T-cell (primary cell): Measurements from ENCODE around the gene RPL18. TPM values are rescaled to one million over a fixed set of nuclear protein-coding genes. Genes with fewer than 3 reads are reported as not detected.

ENCODE experiments used
- ATAC-seq, 4 experiments: fragments of 200-7000 bp in 3 of 4; fragments of 150-1000 bp in 1 of 4; cut with Tn5 transposase; replicated peaks in 1 of 4; 1 replicate in 3 of 4; 2 replicates in 1 of 4; pipeline ENCODE4 v1.10.0; 2021; ENCODE audit warnings: moderate library complexity in 3 of 4, mild to moderate bottlenecking in 2 of 4, moderate number of reproducible peaks in 1 of 4
- CTCF ChIA-PET, 2 donors: fragments of 300-600 bp; sonication (Branson Sonifier 250); formaldehyde crosslinking; loops; one replicate each; lab custom pipeline; 2022; ENCODE audit warnings: antibody characterized with exemption in 2 of 2; lab: Charles Lee
- POLR2A ChIA-PET, 2 donors: fragments of 300-600 bp; sonication (Branson Sonifier 250); formaldehyde crosslinking; loops; one replicate each; lab custom pipeline; 2022; ENCODE audit warnings: antibody characterized with exemption in 2 of 2; lab: Charles Lee
- DNase-seq, 35 experiments: peaks; one replicate each; pipeline versions ENCODE4 v3.0.0 to v3.0.0-alpha.2; 2013 to 2023
- H3K27ac ChIP-seq: one replicate; pipeline ENCODE4 v1.5.1; 2013; ENCODE audit warnings: low read length
- H3K27me3 ChIP-seq, 2 experiments: replicated peaks in 1 of 2; 1 replicate in 1 of 2; 2 replicates in 1 of 2; pipeline versions ENCODE4 v1.6.1 to v1.7.0; 2013; ENCODE audit warnings: low read length in 1 of 2, mixed read lengths in 1 of 2; ENCODE audit not compliant: control insufficient read depth in 2 of 2, insufficient read depth in 2 of 2; ENCODE audit errors: extremely low read depth in 1 of 2
- H3K36me3 ChIP-seq, 2 donors: 1 replicate in 1 of 2; 2 replicates in 1 of 2; pipeline versions ENCODE4 v1.6.1 to v1.7.0; 2013; ENCODE audit warnings: low read length in 1 of 2; ENCODE audit not compliant: control insufficient read depth in 2 of 2, insufficient read depth in 1 of 2; ENCODE audit errors: extremely low read depth in 1 of 2
- H3K4me1 ChIP-seq, 2 experiments: 1 replicate in 1 of 2; 2 replicates in 1 of 2; pipeline versions ENCODE4 v1.6.1 to v1.7.0; 2013; ENCODE audit warnings: low read length in 2 of 2, mixed read lengths in 1 of 2; ENCODE audit not compliant: insufficient read depth in 2 of 2, control insufficient read depth in 1 of 2; ENCODE audit errors: extremely low read depth in 1 of 2
- H3K4me3 ChIP-seq, 2 donors: 1 replicate in 1 of 2; 2 replicates in 1 of 2; pipeline versions ENCODE4 v1.5.1 to v1.7.0; 2013; ENCODE audit warnings: mild to moderate bottlenecking in 2 of 2, low read length in 1 of 2, moderate library complexity in 1 of 2; ENCODE audit not compliant: control insufficient read depth in 1 of 2; ENCODE audit errors: extremely low read depth in 1 of 2
- H3K9me3 ChIP-seq: 2 replicates; pipeline ENCODE4 v1.7.0; 2013
- H3K27ac Mint-ChIP-seq, 2 donors: one replicate each; pipeline ENCODE4 v1.8.0; 2020 to 2021; ENCODE audit warnings: mild to moderate bottlenecking in 2 of 2, mixed read lengths in 2 of 2
- H3K27me3 Mint-ChIP-seq, 2 donors: one replicate each; pipeline ENCODE4 v1.8.0; 2021 to 2022; ENCODE audit warnings: mixed read lengths in 2 of 2
- H3K36me3 Mint-ChIP-seq: one replicate; pipeline ENCODE4 v1.8.0; 2021; ENCODE audit warnings: mixed read lengths
- H3K4me1 Mint-ChIP-seq, 3 donors: one replicate each; pipeline ENCODE4 v1.8.0; 2020 to 2022; ENCODE audit warnings: mixed read lengths in 3 of 3, mild to moderate bottlenecking in 1 of 3
- H3K4me3 Mint-ChIP-seq, 3 donors: one replicate each; pipeline ENCODE4 v1.8.0; 2020 to 2022; ENCODE audit warnings: mild to moderate bottlenecking in 3 of 3, mixed read lengths in 3 of 3, moderate library complexity in 3 of 3
- H3K9me3 Mint-ChIP-seq, 3 donors: one replicate each; pipeline ENCODE4 v1.8.0; 2020 to 2022; ENCODE audit warnings: mixed read lengths in 3 of 3
- WGBS: methylation state at CpG from one replicate; pipeline ENCODE4 v1.1.5; 2013; ENCODE audit warnings: missing lambda C conversion rate; ENCODE audit not compliant: insufficient coverage; 5-methylcytosine and 5-hydroxymethylcytosine counted together
- total RNA-seq, 35 experiments: library from RNA in 6 of 35; stranded (reverse) in 6 of 35; fragments of 120-200 nt in 1 of 35; gene quantifications; one replicate each; pipeline versions ENCODE4 v1.2.1 to v1.2.4 and lab custom pipeline; 2013 to 2026

Gene RPL18
- total RNA-seq, 5 donors from 2014 or later (not counting 1 experiment from before 2014, with no cell fraction given) = 2,370 to 2,784 (median 2,662) TPM

DNA sequence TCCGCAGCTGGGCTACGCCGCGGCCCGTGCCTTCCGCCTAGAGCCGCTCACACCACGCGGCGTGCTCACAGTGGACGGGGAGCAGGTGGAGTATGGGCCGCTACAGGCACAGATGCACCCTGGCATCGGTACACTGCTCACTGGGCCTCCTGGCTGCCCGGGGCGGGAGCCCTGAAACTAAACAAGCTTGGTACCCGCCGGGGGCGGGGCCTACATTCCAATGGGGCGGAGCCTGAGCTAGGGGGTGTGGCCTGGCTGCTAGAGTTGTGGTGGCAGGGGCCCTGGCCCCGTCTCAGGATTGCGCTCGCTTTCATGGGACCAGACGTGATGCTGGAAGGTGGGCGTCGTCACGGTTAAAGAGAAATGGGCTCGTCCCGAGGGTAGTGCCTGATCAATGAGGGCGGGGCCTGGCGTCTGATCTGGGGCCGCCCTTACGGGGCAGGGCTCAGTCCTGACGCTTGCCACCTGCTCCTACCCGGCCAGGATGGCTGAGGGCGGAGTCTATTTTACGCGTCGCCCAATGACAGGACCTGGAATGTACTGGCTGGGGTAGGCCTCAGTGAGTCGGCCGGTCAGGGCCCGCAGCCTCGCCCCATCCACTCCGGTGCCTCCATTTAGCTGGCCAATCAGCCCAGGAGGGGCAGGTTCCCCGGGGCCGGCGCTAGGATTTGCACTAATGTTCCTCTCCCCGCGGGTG is 10.8 kb upstream of the RPL18 start:
- 89% methylated on average over 48 of the region's 48 CpGs for WGBS
- no peak overlapping the region for H3K27ac ChIP-seq
- CTCF ChIA-PET = no interaction called here
- Mint-ChIP-seq H3K27ac (no peak overlapping the region), H3K4me1 (peaks cover 35 to 53% (median 50%) of the 10 kb centered on the region in 3 donors), H3K4me3 (no peak overlapping the region), H3K27me3 (no peaks in the 10 kb centered on the region), H3K36me3 (peaks cover 10% of the 10 kb centered on the region), H3K9me3 (no peaks in the 10 kb centered on the region)
- H3K4me1 ChIP-seq = peaks cover 17 to 63% of the 10 kb centered on the region in 2 experiments
- POLR2A ChIA-PET = no interaction called here
- H3K27me3 ChIP-seq = no peaks in the 10 kb centered on the region
- H3K4me3 ChIP-seq = no peak overlapping the region
- H3K36me3 ChIP-seq = peaks cover 26 to 45% of the 10 kb centered on the region in 2 donors
- ATAC-seq (no peak), DNase-seq (no peak)
- no peaks in the 10 kb centered on the region for H3K9me3 ChIP-seq

DNA sequence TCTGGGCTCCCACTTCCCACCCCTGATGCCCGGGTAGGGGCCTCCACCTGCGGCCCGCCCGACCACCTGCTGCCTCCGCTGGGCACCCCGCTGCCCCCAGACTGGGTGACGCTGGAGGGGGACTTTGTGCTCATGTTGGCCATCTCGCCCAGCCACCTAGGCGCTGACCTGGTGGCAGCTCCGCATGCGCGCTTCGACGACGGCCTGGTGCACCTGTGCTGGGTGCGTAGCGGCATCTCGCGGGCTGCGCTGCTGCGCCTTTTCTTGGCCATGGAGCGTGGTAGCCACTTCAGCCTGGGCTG is 10.3 kb upstream of the RPL18 start:
- Histone ChIP-seq H3K27ac (no peak overlapping the region), H3K27me3 (no peaks in the 10 kb centered on the region), H3K4me1 (peaks cover 19 to 63% of the 10 kb centered on the region in 2 experiments), H3K4me3 (no peak overlapping the region), H3K9me3 (no peaks in the 10 kb centered on the region), H3K36me3 (peaks cover 26 to 45% of the 10 kb centered on the region in 2 donors)
- ATAC-seq = no peak
- 98% methylated on average over 16 of the region's 22 CpGs for WGBS
- no peak overlapping the region for H3K27ac Mint-ChIP-seq
- ChIA-PET POLR2A (no interaction called here), CTCF (no interaction called here)
- peaks cover 10% of the 10 kb centered on the region for H3K36me3 Mint-ChIP-seq
- no peaks in the 10 kb centered on the region for H3K9me3 Mint-ChIP-seq
- DNase-seq = no peak
- no peak overlapping the region for H3K4me3 Mint-ChIP-seq
- no peaks in the 10 kb centered on the region for H3K27me3 Mint-ChIP-seq
- H3K4me1 Mint-ChIP-seq = peaks cover 34 to 51% (median 50%) of the 10 kb centered on the region in 3 donors

DNA sequence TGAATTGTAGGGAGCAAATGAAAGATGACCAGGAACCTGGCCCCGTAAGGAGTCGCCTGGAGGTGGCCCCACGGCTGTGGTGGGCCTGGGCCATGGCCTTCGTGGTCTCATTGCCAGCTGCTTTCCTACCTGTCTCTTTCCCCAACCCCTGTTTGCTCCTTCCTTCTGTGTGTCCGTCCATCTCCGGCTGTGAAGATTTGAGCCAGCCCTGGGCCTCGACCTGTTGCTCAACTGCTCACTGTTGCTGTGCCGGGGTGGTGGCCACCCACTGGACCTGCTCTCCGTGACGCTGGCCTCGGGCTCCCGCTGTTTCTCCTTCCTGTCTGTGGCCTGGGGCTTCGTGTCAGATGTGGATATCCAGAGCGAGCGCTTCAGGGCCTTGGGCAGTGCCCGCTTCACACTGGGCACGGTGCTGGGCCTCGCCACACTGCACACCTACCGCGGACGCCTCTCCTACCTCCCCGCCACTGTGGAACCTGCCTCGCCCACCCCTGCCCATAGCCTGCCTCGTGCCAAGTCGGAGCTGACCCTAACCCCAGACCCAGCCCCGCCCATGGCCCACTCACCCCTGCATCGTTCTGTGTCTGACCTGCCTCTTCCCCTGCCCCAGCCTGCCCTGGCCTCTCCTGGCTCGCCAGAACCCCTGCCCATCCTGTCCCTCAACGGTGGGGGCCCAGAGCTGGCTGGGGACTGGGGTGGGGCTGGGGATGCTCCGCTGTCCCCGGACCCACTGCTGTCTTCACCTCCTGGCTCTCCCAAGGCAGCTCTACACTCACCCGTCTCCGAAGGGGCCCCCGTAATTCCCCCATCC is 9.7 kb upstream of the RPL18 start:
- ATAC-seq (no peak), DNase-seq (no peak)
- no peaks in the 10 kb centered on the region for H3K27me3 ChIP-seq
- Mint-ChIP-seq H3K4me3 (no peak overlapping the region), H3K27ac (no peak overlapping the region), H3K4me1 (peaks cover 34 to 52% (median 51%) of the 10 kb centered on the region in 3 donors), H3K27me3 (no peaks in the 10 kb centered on the region), H3K36me3 (peaks cover 13% of the 10 kb centered on the region), H3K9me3 (no peaks in the 10 kb centered on the region)
- H3K4me1 ChIP-seq = peaks cover 14 to 62% of the 10 kb centered on the region in 2 experiments
- ChIA-PET POLR2A (no interaction called here), CTCF (no interaction called here)
- no peaks in the 10 kb centered on the region for H3K9me3 ChIP-seq
- no peak overlapping the region for H3K27ac ChIP-seq
- H3K4me3 ChIP-seq = no peak overlapping the region
- peaks cover 26 to 45% of the 10 kb centered on the region in 2 donors for H3K36me3 ChIP-seq
- WGBS = 95% methylated on average over 26 of the region's 34 CpGs

DNA sequence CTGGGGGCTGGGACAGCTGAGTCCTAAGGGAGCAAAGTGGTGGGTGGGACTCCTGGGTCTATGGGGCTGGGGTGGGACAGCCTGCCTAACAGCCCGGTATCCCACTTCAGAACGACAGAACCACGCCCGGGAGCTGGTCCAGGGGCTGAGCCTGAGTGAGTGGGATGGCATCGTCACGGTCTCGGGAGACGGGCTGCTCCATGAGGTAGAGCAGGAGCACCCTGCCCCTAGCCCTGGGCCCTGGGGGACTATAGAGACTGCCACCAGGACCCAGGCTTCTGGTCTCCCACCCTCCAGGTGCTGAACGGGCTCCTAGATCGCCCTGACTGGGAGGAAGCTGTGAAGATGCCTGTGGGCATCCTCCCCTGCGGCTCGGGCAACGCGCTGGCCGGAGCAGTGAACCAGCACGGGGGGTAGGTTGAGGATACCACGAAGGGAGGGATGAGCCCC is 8.9 kb upstream of the RPL18 start:
- 91% methylated on average over 8 of the region's 17 CpGs for WGBS
- ChIA-PET POLR2A (no interaction called here), CTCF (no interaction called here)
- no peaks in the 10 kb centered on the region for H3K9me3 ChIP-seq
- Mint-ChIP-seq H3K27me3 (no peaks in the 10 kb centered on the region), H3K9me3 (no peaks in the 10 kb centered on the region), H3K27ac (no peak overlapping the region), H3K36me3 (peaks cover 16% of the 10 kb centered on the region), H3K4me3 (no peak overlapping the region), H3K4me1 (peaks cover 36 to 52% (median 49%) of the 10 kb centered on the region in 3 donors)
- ATAC-seq = no peak
- no peak for DNase-seq
- peaks cover 17 to 62% of the 10 kb centered on the region in 2 experiments for H3K4me1 ChIP-seq
- peaks cover 26 to 37% of the 10 kb centered on the region in 2 donors for H3K36me3 ChIP-seq
- H3K27ac ChIP-seq = no peak overlapping the region
- H3K27me3 ChIP-seq = no peaks in the 10 kb centered on the region
- no peak overlapping the region for H3K4me3 ChIP-seq

DNA sequence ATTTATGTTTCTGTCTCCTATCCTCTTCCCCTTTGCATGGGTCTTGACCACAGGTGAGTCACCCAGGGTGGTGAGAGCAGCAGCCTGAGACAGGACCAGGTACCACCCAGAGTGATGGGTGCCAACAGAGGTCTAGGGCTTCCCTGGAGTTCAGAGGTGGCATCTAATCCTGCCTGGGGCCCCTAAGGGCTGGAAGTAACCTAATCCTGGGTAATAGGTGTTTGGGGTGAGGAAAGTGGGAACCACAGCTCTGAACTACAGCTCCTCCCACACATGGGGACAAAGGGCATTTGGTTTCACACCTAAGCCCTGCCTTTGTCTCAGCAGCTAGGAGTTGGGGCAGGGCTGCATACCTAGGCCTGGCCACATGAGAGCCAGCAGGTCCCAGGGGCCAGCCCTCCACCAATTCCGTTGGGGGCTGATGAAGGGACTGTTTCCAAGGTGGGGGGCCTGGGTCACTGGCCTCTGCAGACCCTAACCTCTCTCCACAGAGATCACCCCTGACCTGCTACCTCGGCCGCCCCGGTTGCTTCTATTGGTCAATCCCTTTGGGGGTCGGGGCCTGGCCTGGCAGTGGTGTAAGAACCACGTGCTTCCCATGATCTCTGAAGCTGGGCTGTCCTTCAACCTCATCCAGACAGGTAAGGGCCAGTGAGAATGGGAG is 8.4 kb upstream of the RPL18 start:
- POLR2A ChIA-PET = no interaction called here
- peak in 1 of 35 experiments; percentile 36 for DNase-seq
- Mint-ChIP-seq H3K27ac (peak overlapping the region; percentile 55 to 65), H3K27me3 (no peaks in the 10 kb centered on the region), H3K9me3 (no peaks in the 10 kb centered on the region), H3K4me3 (no peak overlapping the region), H3K4me1 (peaks cover 32 to 50% (median 46%) of the 10 kb centered on the region in 3 donors), H3K36me3 (peaks cover 15% of the 10 kb centered on the region)
- no CpG with 5 or more reads among the region's 6 CpGs for WGBS
- peaks cover 17 to 62% of the 10 kb centered on the region in 2 experiments for H3K4me1 ChIP-seq
- CTCF ChIA-PET = interaction anchor here in 1 of 2 donors (0.5 kb wide), 1 partner anchor 299 kb away, joined by 7 read pairs; no protein-coding TSS in a partner anchor
- no peaks in the 10 kb centered on the region for H3K27me3 ChIP-seq
- no peaks in the 10 kb centered on the region for H3K9me3 ChIP-seq
- peak in 2 of 4 experiments; percentile 12 to 42 for ATAC-seq
- no peak overlapping the region for H3K27ac ChIP-seq
- H3K4me3 ChIP-seq = no peak overlapping the region
- peaks cover 26 to 32% of the 10 kb centered on the region in 2 donors for H3K36me3 ChIP-seq

DNA sequence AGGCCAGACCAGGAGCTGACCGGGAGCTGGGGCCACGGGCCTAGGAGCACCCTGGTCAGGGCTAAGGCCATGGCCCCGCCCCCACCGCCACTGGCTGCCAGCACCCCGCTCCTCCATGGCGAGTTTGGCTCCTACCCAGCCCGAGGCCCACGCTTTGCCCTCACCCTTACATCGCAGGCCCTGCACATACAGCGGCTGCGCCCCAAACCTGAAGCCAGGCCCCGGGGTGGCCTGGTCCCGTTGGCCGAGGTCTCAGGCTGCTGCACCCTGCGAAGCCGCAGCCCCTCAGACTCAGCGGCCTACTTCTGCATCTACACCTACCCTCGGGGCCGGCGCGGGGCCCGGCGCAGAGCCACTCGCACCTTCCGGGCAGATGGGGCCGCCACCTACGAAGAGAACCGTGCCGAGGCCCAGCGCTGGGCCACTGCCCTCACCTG is 6.9 kb upstream of the RPL18 start:
- WGBS = 97% methylated on average over 20 of the region's 30 CpGs
- Histone ChIP-seq H3K36me3 (peaks cover 19 to 21% of the 10 kb centered on the region in 2 donors), H3K4me1 (peaks cover 13 to 55% of the 10 kb centered on the region in 2 experiments), H3K27ac (no peak overlapping the region), H3K9me3 (no peaks in the 10 kb centered on the region), H3K4me3 (no peak overlapping the region), H3K27me3 (no peaks in the 10 kb centered on the region)
- Mint-ChIP-seq H3K4me3 (no peak overlapping the region), H3K27ac (no peak overlapping the region), H3K36me3 (peaks cover 21% of the 10 kb centered on the region), H3K4me1 (peaks cover 30 to 48% (median 48%) of the 10 kb centered on the region in 3 donors), H3K9me3 (no peaks in the 10 kb centered on the region), H3K27me3 (no peaks in the 10 kb centered on the region)
- ChIA-PET POLR2A (no interaction called here), CTCF (interaction anchor here in 1 of 2 donors (0.6 to 0.7 kb wide), 2 partner anchors 51 to 136 kb away, joined by 4 read pairs; no protein-coding TSS in a partner anchor)
- ATAC-seq = no peak
- DNase-seq = no peak
